RWPE1 (cell line): ENCODE results near the gene GZMM.

Source experiments
- CTCF ChIA-PET: fragments of 350-600 bp; sonication (Branson Sonifier 250); formaldehyde crosslinking; extraction: SDS; loops from one replicate; lab custom pipeline; 2021; lab: Yijun Ruan, JAX
- POLR2A ChIA-PET: fragments of 400-600 bp; formaldehyde crosslinking; extraction: SDS; loops from one replicate; lab custom pipeline; 2020; ENCODE audit warnings: antibody characterized with exemption; ENCODE audit not compliant: low non-redundant PET; lab: Yijun Ruan, JAX
- DNase-seq: peaks from one replicate; pipeline ENCODE4 v3.0.0; 2012; ENCODE audit warnings: low spot score
- H3K27ac ChIP-seq: fragments of 450-650 bp; 2 replicates; pipeline ENCODE4 v1.5.1; 2017
- TF ChIP-seq, protein P1 (sequence below): fragments of 450-650 bp; conservative IDR thresholded peaks from 2 replicates; pipeline ENCODE4 v1.5.1; 2017; ENCODE audit warnings: low read depth, mild to moderate bottlenecking

Gene GZMM

DNA sequence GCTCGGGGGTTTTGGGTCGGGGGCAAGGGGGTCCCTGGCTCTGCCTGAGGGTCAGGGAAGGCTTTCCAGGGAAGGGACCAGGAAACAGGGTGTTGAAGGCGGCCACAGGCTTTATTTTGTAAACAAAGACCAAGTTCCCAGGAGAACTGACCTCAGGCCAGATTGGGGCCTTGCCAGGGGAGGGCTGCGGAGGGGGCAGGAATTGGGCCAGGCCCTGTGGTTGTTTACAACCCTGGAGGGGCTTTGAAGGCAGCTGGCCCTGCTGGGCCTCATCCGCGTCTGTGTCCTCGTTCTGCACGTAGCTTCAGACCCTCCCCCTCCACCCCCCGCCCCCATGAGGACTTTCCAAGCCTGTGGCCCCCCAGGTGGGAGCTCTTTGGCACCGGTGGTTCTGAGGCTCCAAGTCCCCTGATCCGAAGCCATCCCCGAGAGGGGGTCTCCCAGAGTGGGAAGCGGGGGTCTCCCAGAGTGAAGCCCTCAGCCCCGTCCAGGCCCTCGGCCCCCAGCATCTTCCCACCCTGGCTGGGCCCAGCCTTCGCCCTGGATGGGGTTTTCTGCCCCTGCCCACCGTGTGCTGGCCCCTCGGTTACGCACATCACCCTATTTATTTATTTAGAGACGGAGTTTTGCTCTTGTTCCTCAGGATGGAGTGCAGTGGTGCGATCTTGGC is 15.1 kb downstream of the GZMM start:
- no peak for DNase-seq
- ChIA-PET POLR2A (no interaction called here), CTCF (interaction anchor here (0.6 kb wide), 2 partner anchors 17 to 241 kb away, joined by 3 read pairs; no protein-coding TSS in a partner anchor)
- TF ChIP-seq, protein P1, sequence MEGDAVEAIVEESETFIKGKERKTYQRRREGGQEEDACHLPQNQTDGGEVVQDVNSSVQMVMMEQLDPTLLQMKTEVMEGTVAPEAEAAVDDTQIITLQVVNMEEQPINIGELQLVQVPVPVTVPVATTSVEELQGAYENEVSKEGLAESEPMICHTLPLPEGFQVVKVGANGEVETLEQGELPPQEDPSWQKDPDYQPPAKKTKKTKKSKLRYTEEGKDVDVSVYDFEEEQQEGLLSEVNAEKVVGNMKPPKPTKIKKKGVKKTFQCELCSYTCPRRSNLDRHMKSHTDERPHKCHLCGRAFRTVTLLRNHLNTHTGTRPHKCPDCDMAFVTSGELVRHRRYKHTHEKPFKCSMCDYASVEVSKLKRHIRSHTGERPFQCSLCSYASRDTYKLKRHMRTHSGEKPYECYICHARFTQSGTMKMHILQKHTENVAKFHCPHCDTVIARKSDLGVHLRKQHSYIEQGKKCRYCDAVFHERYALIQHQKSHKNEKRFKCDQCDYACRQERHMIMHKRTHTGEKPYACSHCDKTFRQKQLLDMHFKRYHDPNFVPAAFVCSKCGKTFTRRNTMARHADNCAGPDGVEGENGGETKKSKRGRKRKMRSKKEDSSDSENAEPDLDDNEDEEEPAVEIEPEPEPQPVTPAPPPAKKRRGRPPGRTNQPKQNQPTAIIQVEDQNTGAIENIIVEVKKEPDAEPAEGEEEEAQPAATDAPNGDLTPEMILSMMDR: no peak
- H3K27ac ChIP-seq: no peak overlapping the region

DNA sequence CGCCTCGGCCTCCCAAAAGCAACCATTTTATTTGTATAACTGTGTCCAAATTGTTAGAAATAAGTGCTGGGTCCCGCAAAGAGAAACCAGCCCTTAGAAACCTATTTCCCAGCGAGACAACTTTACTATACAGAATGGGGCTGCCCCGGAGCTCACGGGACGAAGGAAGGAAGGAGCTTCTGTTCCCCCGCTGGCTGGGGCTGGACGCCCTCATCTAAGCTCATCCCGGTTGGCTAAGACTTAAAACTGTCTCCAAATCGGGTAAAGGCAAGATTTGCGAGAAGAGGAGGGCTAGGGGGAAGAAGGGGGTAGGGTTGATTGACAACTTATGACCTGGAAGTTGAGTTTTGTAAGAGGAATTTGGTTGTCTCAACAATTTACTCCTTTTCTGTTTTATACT is 16.3 kb downstream of the GZMM start:
- CTCF ChIA-PET: interaction anchor here (0.6 kb wide), 1 partner anchor 39 kb away, joined by 6 read pairs; no protein-coding TSS in a partner anchor

DNA sequence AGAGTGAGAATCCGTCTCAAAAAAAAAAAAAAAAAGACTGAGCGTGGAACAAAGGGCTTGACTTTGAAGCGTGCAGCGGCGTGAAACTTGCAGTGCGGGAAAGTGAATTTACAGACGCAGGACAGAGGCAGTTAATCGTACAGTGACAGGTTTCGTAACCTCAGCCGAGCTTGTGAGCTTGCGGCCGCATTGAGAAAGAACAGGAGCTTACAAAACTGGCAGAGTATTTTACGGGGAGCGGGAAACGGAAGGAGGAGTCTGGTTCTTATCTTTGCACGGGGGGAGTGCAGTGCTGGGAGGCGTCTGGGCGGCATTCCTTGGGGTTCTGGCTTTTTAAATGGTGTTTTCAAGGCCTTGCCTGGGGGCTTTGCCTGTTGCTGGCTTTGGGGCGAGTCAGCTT is 22.6 kb downstream of the GZMM start:
- peak overlapping the region; percentile 55 for H3K27ac ChIP-seq
- no peak for DNase-seq
- ChIA-PET POLR2A (interaction anchor here (0.7 kb wide), 1 partner anchor 111 kb away, joined by 5 read pairs; no protein-coding TSS in a partner anchor), CTCF (no interaction called here)
- TF ChIP-seq, protein P1: no peak

More for the DNA sequence above, 16.3 kb downstream of the GZMM start:
- no peak for DNase-seq
- no peak overlapping the region for H3K27ac ChIP-seq
- POLR2A ChIA-PET: no interaction called here
- TF ChIP-seq, protein P1: no peak

DNA sequence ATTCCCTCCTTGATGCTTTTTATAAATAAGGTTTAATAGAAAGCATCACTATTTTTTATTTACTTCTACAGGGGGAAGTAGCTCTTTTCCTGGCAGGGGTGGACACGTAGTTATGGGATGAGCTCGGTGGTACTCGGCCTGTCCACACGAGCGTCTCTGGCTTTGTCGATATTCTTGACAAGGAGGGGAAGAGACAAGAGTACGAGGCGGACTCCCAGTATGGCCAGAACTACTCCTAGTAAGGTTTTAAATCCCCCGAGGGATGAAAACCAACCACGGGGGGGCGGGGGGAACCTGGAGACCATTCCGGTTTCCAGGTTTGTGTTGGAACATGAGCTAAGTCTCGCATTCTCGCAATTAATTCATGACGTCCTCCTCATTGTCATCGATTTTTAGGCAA is 23.0 kb downstream of the GZMM start:
- DNase-seq: no peak
- POLR2A ChIA-PET: no interaction called here

DNA sequence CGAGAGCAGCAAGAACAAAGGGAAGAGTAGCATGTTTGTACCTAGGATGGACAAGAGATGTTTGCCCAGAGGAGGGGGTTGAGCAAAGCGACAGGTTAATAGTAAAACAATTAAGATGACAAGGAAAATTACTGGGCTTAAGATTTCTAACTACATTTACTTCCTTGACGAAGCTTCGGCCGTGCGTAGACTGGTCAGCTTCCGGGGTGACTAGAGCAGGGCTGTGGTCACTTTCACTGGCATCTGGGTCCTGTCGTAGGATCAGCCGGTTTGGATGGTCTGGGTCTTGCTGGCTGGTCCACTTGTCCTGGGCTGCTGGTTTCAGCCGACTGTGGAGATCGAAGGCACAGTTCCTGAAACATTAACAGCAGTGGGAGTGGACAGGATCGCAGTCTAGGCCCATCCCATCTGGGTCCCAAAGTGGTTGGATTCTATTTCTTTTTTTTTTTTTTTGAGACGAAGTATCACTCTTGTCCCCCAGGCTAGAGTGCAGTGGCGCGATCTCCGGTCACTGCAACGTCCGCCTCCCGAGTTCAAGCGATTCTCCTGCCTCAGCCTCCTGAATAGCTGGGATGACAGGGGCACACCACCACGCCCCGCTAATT is 23.5 kb downstream of the GZMM start:
- ChIA-PET POLR2A (no interaction called here), CTCF (no interaction called here)
- H3K27ac ChIP-seq: no peak overlapping the region
- no peak for DNase-seq
- TF ChIP-seq, protein P1: no peak

More for the DNA sequence above, 23.0 kb downstream of the GZMM start:
- peak overlapping the region; percentile 55 for H3K27ac ChIP-seq
- TF ChIP-seq, protein P1: no peak
- CTCF ChIA-PET: no interaction called here

DNA sequence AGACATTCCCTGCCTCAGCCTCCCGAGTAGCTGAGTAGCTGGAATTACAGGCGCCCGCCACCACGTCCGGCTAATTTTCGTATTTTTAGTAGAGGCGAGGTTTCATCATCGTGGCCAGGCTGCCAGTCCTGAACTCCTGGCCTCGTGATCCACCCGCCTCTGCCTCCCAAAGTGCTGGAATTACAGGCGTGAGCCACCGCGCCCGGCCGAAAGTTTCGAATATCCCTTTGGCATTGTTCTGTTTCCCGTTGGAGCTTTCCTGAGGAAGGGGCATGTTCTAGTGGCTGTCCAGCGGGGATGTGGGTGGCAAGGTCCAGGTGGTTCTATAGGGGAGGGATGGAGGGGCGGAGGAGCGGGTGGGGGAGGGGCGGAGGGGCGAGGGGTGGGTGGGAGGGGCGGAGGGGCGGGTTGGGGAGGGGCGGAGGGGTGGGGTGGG is 26.4 kb downstream of the GZMM start:
- no peak for DNase-seq
- peak overlapping the region; percentile 40 for H3K27ac ChIP-seq
- CTCF ChIA-PET: interaction anchor here (0.5 kb wide), 1 partner anchor 16 kb away, joined by 5 read pairs; no protein-coding TSS in a partner anchor

More for the DNA sequence above, 26.4 kb downstream of the GZMM start:
- TF ChIP-seq, protein P1: no peak
- POLR2A ChIA-PET: no interaction called here
